ENCODE results near the gene MAGEB18.

GRCh38 chrX:26100421-26100920, 37.7 kb upstream of the MAGEB18 start:
- TF ChIP-seq CTCF (conservative IDR thresholded peaks at IDR 0.05; ENCODE audit: low read depth, low read length) (no peak), EZH2 (IDR thresholded peaks at IDR 0.05; ENCODE audit: low read length, unreplicated experiment) (no peak), EZH2phosphoT487 (IDR thresholded peaks at IDR 0.05; ENCODE audit: borderline replicate concordance, low read length) (no peak)

Data from PC-3 (cell line).